CD8-positive, alpha-beta memory T cell (primary cell): ENCODE data around the gene ABHD5. TPM values are rescaled to one million over a fixed set of nuclear protein-coding genes. Genes with fewer than 3 reads are reported as not detected.
A peak's percentile ranks its signal among the peaks of the same experiment; 100 is the strongest.
"Not testable (repeated sequence)": the region's sequence is repeated elsewhere in the genome, so short reads cannot be mapped to it uniquely, and the experiment has no call there.

Experiments
- CTCF ChIA-PET: fragments of 350-600 bp; sonication (Branson Sonifier 250); formaldehyde crosslinking; loops from one replicate; lab custom pipeline; 2021; ENCODE audit warnings: antibody characterized with exemption; lab: Charles Lee
- POLR2A ChIA-PET: fragments of 350-600 bp; sonication (Branson Sonifier 250); formaldehyde crosslinking; loops from one replicate; lab custom pipeline; 2021; ENCODE audit warnings: antibody characterized with exemption; lab: Charles Lee
- DNase-seq, 5 donors: peaks; one replicate each; pipeline versions ENCODE4 v3.0.0 to v3.0.0-alpha.2; 2020 to 2022; ENCODE audit warnings: mixed read lengths in 1 of 5
- H3K27ac ChIP-seq: one replicate; pipeline ENCODE4 v1.7.0; 2013; ENCODE audit warnings: low read depth, mild to moderate bottlenecking, low read length, moderate library complexity
- H3K27me3 ChIP-seq: 2 replicates; pipeline ENCODE4 v1.7.0; 2013; ENCODE audit warnings: low read length, mild to moderate bottlenecking; ENCODE audit not compliant: insufficient read depth, poor library complexity, severe bottlenecking
- H3K36me3 ChIP-seq: 2 replicates; pipeline ENCODE4 v1.7.0; 2013; ENCODE audit warnings: mild to moderate bottlenecking, low read length, moderate library complexity; ENCODE audit not compliant: insufficient read depth
- H3K4me1 ChIP-seq: 2 replicates; pipeline ENCODE4 v1.7.0; 2013; ENCODE audit warnings: mild to moderate bottlenecking, low read length, moderate library complexity; ENCODE audit not compliant: insufficient read depth
- H3K4me3 ChIP-seq: 2 replicates; pipeline ENCODE4 v1.7.0; 2013; ENCODE audit warnings: mild to moderate bottlenecking, low read length
- H3K9me3 ChIP-seq: 2 replicates; pipeline ENCODE4 v1.7.0; 2013; ENCODE audit warnings: mild to moderate bottlenecking, low read length
- H3K27ac Mint-ChIP-seq, 8 donors: one replicate each; pipeline ENCODE4 v1.8.0; 2020 to 2021; ENCODE audit warnings: mixed read lengths in 8 of 8, mild to moderate bottlenecking in 6 of 8, inconsistent platforms in 3 of 8, moderate library complexity in 3 of 8
- H3K27me3 Mint-ChIP-seq, 2 donors: one replicate each; pipeline ENCODE4 v1.8.0; 2020 to 2021; ENCODE audit warnings: mixed read lengths in 2 of 2, mild to moderate bottlenecking in 1 of 2, moderate library complexity in 1 of 2
- H3K36me3 Mint-ChIP-seq, 3 donors: one replicate each; pipeline ENCODE4 v1.8.0; 2020 to 2021; ENCODE audit warnings: mixed read lengths in 3 of 3, inconsistent platforms in 1 of 3, mild to moderate bottlenecking in 1 of 3
- H3K4me1 Mint-ChIP-seq, 3 donors: one replicate each; pipeline ENCODE4 v1.8.0; 2020 to 2021; ENCODE audit warnings: mixed read lengths in 3 of 3, inconsistent platforms in 1 of 3, mild to moderate bottlenecking in 1 of 3
- H3K4me3 Mint-ChIP-seq, 7 donors: one replicate each; pipeline ENCODE4 v1.8.0; 2020 to 2021; ENCODE audit warnings: mixed read lengths in 7 of 7, mild to moderate bottlenecking in 6 of 7, moderate library complexity in 4 of 7, inconsistent platforms in 2 of 7
- H3K9me3 Mint-ChIP-seq, 5 donors: one replicate each; pipeline ENCODE4 v1.8.0; 2020 to 2022; ENCODE audit warnings: mixed read lengths in 5 of 5, mild to moderate bottlenecking in 3 of 5, moderate library complexity in 2 of 5, inconsistent platforms in 1 of 5
- polyA plus RNA-seq: library from polyadenylated mRNA; unstranded; fragments of 300-500 nt; fragmentation: Illumina TruSeq; gene quantifications from one replicate; pipeline ENCODE4 v1.2.3, GENCODE V29; 2021
- total RNA-seq, 2 experiments: library from RNA; stranded (reverse); gene quantifications; one replicate each; pipeline ENCODE4 v1.2.3, GENCODE V29; 2021

The ABHD5 gene
- total and polyA plus RNA-seq, 3 experiments from 2014 or later, result 6.8 to 18.0 (median 17.0) TPM

GRCh38 chr3:43656390-43656789 lies 34.3 kb upstream of the ABHD5 start:
- H3K9me3 Mint-ChIP-seq, H3K9me3 ChIP-seq, H3K4me3 Mint-ChIP-seq, DNase-seq, CTCF ChIA-PET, H3K4me1 Mint-ChIP-seq, H3K4me1 ChIP-seq, H3K4me3 ChIP-seq, POLR2A ChIA-PET, H3K36me3 ChIP-seq, H3K36me3 Mint-ChIP-seq, H3K27me3 Mint-ChIP-seq, H3K27ac Mint-ChIP-seq, H3K27ac ChIP-seq, H3K27me3 ChIP-seq: not testable (repeated sequence)

- Mint-ChIP-seq H3K4me1 (no peaks in the 10 kb centered on the region), H3K4me3 (no peak overlapping the region), H3K36me3 (peaks cover 0 to 13% (median 4%) of the 10 kb centered on the region in 3 donors), H3K9me3 (peaks cover 0 to 5% (median 2%) of the 10 kb centered on the region in 5 donors), H3K27ac (no peak overlapping the region), H3K27me3 (peaks cover 4 to 13% of the 10 kb centered on the region in 2 donors)
- Histone ChIP-seq H3K4me3 (no peak overlapping the region), H3K36me3 (no peaks in the 10 kb centered on the region), H3K4me1 (no peaks in the 10 kb centered on the region), H3K27ac (no peak overlapping the region), H3K9me3 (no peaks in the 10 kb centered on the region), H3K27me3 (no peaks in the 10 kb centered on the region)
- no peak for DNase-seq
- ChIA-PET CTCF (no interaction called here), POLR2A (no interaction called here)
These were observed 31.4 kb upstream of the ABHD5 start for GRCh38 chr3:43659250-43659880.

DNA sequence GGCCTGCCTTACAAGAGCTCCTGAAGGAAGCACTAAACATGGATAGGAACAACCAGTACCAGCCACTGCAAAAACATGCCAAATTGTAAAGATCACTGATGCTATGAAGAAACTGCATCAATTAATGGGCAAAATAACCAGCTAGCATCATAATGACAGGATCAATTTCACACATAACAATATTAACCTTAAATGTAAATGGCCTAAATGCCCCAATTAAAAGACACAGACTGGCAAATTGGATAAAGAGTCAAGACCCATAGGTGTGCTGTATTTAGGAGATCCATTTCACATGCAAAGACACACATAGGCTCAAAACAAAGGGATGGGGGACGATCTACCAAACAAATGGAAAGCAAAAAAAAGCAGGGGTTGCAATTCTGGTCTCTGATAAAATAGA lies 29.4 kb upstream of the ABHD5 start:
- CTCF ChIA-PET, result not testable (repeated sequence)

DNA sequence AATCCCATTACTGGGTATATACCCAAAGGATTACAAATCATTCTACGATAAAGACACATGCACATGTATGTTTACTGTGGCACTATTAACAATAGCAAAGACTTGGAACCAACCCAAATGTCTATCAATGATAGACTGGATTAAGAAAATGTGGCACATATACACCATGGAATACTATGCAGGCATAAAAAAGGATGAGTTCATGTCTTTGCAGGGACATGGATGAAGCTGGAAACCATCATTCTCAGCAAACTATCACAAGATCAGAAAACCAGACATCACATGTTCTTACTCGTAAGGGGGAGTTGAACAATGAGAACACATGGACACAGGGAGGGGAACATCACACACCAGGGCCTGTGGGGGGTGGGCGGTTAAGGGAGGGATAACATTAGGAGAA lies 25.7 kb upstream of the ABHD5 start:
- H3K4me1 ChIP-seq, CTCF ChIA-PET, H3K4me3 ChIP-seq, H3K4me3 Mint-ChIP-seq, DNase-seq, H3K4me1 Mint-ChIP-seq, H3K27ac ChIP-seq, H3K9me3 Mint-ChIP-seq, H3K27ac Mint-ChIP-seq, H3K36me3 ChIP-seq, POLR2A ChIA-PET, H3K9me3 ChIP-seq, H3K27me3 ChIP-seq: not testable (repeated sequence)
- H3K36me3 Mint-ChIP-seq, result peaks cover 0 to 10% (median 4%) of the 10 kb centered on the region in 3 donors
- H3K27me3 Mint-ChIP-seq, result peaks cover 4 to 32% of the 10 kb centered on the region in 2 donors

More for the DNA sequence above, 29.4 kb upstream of the ABHD5 start:
- H3K36me3 ChIP-seq, H3K27me3 ChIP-seq, H3K27ac ChIP-seq, H3K4me3 Mint-ChIP-seq, H3K9me3 ChIP-seq, POLR2A ChIA-PET, H3K4me1 Mint-ChIP-seq, H3K4me3 ChIP-seq, H3K9me3 Mint-ChIP-seq, DNase-seq, H3K4me1 ChIP-seq: not testable (repeated sequence)
- Mint-ChIP-seq H3K27ac (peak overlapping the region in 1 of 8 donors; percentile 39), H3K27me3 (peaks cover 2 to 15% of the 10 kb centered on the region in 2 donors), H3K36me3 (peaks cover 0 to 14% (median 4%) of the 10 kb centered on the region in 3 donors)

DNA sequence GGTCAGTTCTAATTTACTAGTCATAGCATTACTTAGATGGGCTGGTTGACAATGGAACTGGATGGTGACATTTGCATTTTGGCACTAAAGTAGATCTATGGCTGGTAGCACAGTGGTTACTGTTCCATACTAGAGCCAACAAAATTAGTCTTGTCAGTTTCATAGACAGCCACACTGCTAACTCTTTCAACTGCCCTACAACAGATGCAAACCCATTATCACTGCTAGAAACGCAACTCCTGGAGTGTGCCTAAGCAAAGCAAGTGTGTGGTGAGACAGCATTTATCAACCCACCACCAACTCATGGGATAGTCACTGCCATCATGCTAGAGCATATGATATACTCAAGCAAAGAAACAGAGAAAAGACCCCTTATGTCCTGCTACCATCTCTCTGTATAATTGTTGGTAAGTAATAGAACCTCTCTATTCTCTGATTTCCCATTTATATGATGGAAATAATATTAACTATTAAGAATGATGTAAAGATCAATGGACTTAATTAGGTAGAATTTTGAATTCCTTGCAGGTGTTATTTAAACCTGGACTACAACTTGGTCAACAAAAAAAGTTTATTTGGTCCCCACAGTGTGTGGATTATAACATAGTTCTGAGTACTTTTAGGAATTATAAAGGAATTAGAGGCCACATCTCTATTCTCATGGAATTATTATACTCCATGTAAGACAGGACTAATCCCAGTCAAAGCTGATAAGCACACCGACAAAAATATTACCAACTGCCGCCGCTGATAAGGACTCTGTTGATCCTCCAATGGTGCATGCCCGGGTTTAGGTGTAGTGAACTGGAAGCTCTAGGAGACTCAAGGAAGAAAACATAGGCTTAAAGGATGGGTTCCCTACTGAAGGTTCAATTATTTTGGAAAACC lies 19.9 kb upstream of the ABHD5 start:
- Mint-ChIP-seq H3K27me3 (peaks cover 2 to 43% of the 10 kb centered on the region in 2 donors), H3K36me3 (peaks cover 0 to 2% (median 0%) of the 10 kb centered on the region in 3 donors), H3K27ac (no peak overlapping the region), H3K4me1 (no peaks in the 10 kb centered on the region), H3K4me3 (no peak overlapping the region), H3K9me3 (no peaks in the 10 kb centered on the region)
- DNase-seq, result no peak
- no peaks in the 10 kb centered on the region for H3K9me3 ChIP-seq
- ChIA-PET CTCF (no interaction called here), POLR2A (no interaction called here)
- no peaks in the 10 kb centered on the region for H3K4me1 ChIP-seq
- H3K27ac ChIP-seq, result peak overlapping the region; percentile 52
- H3K4me3 ChIP-seq, result no peak overlapping the region
- no peaks in the 10 kb centered on the region for H3K27me3 ChIP-seq
- H3K36me3 ChIP-seq, result no peaks in the 10 kb centered on the region

- Mint-ChIP-seq H3K4me3 (no peak overlapping the region), H3K4me1 (no peaks in the 10 kb centered on the region), H3K27ac (no peak overlapping the region), H3K36me3 (peaks cover 0 to 14% (median 4%) of the 10 kb centered on the region in 3 donors), H3K27me3 (peaks cover 0 to 36% of the 10 kb centered on the region in 2 donors), H3K9me3 (peaks cover 0 to 5% (median 0%) of the 10 kb centered on the region in 5 donors)
- no peak overlapping the region for H3K4me3 ChIP-seq
- ChIA-PET POLR2A (no interaction called here), CTCF (no interaction called here)
- no peaks in the 10 kb centered on the region for H3K4me1 ChIP-seq
- no peak for DNase-seq
- H3K9me3 ChIP-seq, result no peaks in the 10 kb centered on the region
- no peaks in the 10 kb centered on the region for H3K27me3 ChIP-seq
- H3K36me3 ChIP-seq, result no peaks in the 10 kb centered on the region
- H3K27ac ChIP-seq, result no peak overlapping the region
These were observed 16.2 kb upstream of the ABHD5 start for GRCh38 chr3:43674345-43675085.

DNA sequence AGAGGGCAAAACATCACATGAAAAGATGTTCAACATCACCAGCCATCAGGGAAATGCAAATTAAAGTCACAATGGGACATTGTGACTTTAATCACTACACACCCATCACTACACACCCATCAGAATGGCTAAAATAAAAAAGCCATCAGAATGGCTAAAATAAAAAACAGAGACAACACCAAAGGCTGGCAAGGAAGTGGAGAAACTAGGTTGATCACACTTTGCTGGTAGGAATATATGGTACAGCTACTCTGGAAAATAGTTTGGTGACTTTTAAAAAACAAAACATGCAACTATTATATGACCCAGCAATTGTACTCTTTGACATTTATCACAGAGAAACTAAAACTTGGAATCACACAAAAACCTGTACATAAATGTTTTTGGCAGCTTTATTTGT lies 15.1 kb upstream of the ABHD5 start:
- DNase-seq, result no peak
- Mint-ChIP-seq H3K36me3 (peaks cover 0 to 14% (median 6%) of the 10 kb centered on the region in 3 donors), H3K27me3 (peaks cover 2 to 33% of the 10 kb centered on the region in 2 donors), H3K27ac (no peak overlapping the region), H3K9me3 (peaks cover 0 to 5% (median 0%) of the 10 kb centered on the region in 5 donors), H3K4me1 (no peaks in the 10 kb centered on the region), H3K4me3 (no peak overlapping the region)
- CTCF ChIA-PET, result no interaction called here
- Histone ChIP-seq H3K4me1 (no peaks in the 10 kb centered on the region), H3K36me3 (no peaks in the 10 kb centered on the region), H3K9me3 (no peaks in the 10 kb centered on the region), H3K27ac (no peak overlapping the region), H3K27me3 (no peaks in the 10 kb centered on the region), H3K4me3 (no peak overlapping the region)
- POLR2A ChIA-PET, result no interaction called here

DNA sequence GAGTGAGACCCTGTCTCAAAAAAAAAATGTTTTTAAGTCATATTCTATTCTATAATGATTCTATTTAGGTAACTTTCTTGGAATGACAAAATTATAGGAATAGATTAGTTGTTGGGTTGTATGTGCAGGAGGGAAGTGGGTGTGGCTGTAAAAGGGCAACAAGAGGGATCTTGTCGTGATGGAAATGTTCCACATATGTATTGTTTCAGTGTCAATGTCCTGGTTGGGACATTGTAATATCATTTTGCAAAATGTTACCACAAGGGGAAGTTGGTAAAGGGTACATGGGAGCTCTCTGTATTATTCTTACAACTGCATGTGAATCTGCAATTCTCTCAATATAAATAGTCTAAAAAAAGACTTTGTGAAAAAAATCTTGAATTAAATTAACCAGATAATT lies 14.3 kb upstream of the ABHD5 start:
- H3K36me3 ChIP-seq, result no peaks in the 10 kb centered on the region
- H3K27me3 ChIP-seq, result no peaks in the 10 kb centered on the region
- DNase-seq, result no peak
- ChIA-PET POLR2A (no interaction called here), CTCF (no interaction called here)
- H3K27me3 Mint-ChIP-seq, result peaks cover 2 to 29% of the 10 kb centered on the region in 2 donors
- H3K4me3 ChIP-seq, result no peak overlapping the region
- H3K4me1 ChIP-seq, result no peaks in the 10 kb centered on the region
- no peaks in the 10 kb centered on the region for H3K9me3 ChIP-seq
- no peak overlapping the region for H3K4me3 Mint-ChIP-seq
- H3K27ac ChIP-seq, result no peak overlapping the region
- no peak overlapping the region for H3K27ac Mint-ChIP-seq
- H3K4me1 Mint-ChIP-seq, result no peaks in the 10 kb centered on the region
- H3K36me3 Mint-ChIP-seq, result peaks cover 0 to 14% (median 6%) of the 10 kb centered on the region in 3 donors
- peaks cover 0 to 5% (median 0%) of the 10 kb centered on the region in 5 donors for H3K9me3 Mint-ChIP-seq
